Kidney capillary endothelial cell (primary cell): Measurements from ENCODE around the gene KCNIP2.
A peak's percentile ranks its signal among the peaks of the same experiment; 100 is the strongest.

Source experiments
- DNase-seq: peaks from one replicate; pipeline ENCODE4 v3.0.0-alpha.2; 2018; ENCODE audit warnings: low spot score

Gene KCNIP2

DNA sequence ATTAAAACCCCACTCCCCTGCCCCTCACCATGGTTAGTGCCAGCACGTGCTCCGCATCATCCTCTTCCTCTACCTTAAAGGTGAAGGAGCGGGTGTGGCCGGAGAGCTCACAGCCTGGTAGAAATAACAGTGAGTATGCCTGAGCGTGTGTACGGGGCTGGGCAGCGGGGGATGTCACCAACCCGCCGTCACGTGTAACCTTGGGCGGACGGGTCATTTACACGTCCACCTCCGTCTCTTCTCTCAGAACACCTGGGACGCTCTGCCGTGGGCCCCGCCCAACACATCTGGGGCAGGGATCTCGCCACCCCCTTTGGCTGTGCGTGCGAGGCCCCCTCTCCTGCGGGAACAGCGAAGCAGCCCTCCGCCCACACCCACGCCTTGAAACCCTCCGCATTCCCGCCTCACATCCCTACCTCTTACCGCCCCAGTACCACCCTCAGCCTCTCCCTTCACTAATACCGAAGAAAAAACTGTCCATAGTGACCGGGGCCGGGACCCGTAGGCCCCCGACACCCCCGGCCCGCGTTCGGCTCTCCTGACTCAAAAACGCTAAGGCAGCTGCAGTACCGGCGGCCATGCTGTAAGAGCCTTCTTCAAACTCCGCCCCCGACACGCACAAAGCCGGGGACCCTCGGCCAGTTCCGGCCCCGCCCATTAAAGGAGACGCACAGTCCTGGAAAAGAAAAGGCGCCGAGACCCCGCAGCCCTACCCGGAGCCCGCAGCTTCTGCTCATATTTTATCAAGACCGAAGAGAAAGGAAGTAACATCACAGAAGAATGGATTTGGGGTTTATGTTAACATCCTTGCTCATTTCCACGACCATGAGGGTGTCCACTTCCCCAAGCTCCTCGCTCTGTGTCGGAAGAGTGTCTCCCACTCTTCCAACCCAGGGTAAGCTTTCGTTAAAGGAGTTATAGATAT is 60.5 kb downstream of the KCNIP2 start, which contains the start of gene NPM3:
TSS of gene NPM3 (minus strand) at position 636 of the 925 bp plus-strand sequence. CDS start at position 580, 56 bp downstream.
- peak; percentile 71 for DNase-seq

- DNase-seq, result no peak
Measured at GRCh38 chr10:101781984-101782810, 61.4 kb downstream of the KCNIP2 start.

GRCh38 chr10:101781655-101781983 is 62.0 kb downstream of the KCNIP2 start:
- no peak for DNase-seq

GRCh38 chr10:101780818-101781654 is 62.6 kb downstream of the KCNIP2 start:
- DNase-seq, result peak; percentile 50

GRCh38 chr10:101780187-101780817 is 63.3 kb downstream of the KCNIP2 start:
- DNase-seq, result no peak

DNA sequence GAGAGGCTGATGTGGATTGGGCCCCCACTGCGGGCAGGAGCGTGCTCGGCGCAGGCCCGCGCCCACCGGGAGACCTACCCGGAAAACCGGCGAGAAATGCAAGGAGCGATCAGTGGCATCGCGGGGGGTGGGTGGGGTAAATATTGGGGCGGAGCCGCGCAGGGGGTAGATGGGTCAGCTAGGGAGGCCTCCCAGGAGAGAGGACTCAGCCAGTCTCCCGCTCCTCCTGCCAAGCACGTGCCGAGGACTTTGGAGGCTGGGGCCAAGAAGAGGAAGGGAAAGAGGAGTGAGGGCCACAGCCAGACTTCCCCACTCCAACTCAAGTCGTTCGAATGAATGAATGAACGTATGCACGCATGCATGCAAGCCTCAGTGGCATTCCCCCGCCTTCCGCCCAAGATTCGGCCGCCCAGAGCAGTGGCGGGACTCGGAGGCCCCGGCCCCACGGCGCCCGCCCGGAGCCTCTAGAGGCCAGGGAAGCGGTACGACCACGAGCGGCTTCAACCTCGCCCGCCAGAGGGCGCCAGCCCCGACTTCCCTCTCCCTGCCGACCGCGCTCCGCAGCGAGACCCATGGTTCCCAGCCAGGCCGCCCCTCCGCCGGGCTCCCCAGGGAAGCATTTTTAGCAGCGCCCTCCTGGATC is 63.9 kb downstream of the KCNIP2 start:
- DNase-seq, result peak; percentile 68

GRCh38 chr10:101778781-101779543 is 64.6 kb downstream of the KCNIP2 start:
- peak; percentile 40 for DNase-seq

- DNase-seq, result no peak
Measured at GRCh38 chr10:101778151-101778780, 65.3 kb downstream of the KCNIP2 start.

DNA sequence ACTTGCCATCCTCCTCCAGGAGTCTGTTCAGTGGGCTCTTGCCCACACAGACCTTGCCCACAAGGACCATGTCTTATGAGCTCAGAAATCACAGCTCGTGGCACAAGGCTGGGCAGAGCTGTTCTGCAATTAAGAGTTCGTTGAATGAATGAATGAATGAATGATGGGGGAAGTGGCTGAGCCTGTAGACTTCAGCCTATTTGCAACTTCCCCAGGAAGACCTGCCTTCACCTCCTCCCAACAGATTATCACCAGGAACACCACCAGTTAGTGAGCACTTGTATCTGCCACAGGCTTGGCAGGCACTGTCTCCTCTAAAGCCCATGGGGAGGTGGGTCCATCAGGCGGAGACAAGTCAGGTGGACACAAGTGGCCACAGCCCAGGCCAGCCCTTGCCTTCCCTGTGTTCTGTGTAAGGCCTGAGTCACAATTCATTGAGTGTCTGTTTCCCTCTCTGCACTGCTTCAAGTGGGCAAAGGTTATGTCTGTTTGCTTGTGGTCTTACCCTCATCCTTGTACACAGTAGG is 65.9 kb downstream of the KCNIP2 start:
- DNase-seq, result no peak

DNA sequence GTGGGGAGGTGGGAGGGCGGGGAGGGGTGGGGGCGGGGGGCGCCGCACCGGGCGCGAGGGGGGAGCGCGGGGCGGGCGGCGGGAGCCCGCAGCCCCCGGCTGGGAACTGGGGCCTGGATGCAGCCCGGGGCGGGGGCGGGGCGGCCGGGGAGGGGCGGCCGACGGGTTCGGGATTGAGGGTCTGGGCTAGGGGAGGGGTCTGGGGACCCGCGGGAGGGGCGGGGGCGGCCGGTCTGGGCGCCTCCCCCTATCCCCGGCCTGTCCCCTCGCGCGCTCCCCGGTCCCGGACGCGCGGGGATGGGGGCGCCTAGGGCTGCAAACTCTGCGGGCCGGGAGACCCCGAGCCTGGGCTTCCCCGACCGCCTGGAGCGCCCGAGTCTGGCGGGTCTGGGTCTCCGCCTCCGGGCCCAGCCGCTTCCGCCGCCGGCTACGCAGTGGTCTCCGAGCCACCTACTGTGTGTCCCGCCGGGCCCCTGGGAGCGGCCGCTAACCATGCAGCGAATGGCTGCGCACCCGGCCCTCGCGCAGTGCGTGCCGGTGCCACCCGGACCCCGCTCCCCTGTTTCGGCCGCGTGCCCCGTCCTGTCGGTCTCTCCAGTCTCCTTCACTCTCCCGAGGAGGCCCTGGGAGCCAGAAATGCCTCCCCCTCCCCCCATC is 67.3 kb downstream of the KCNIP2 start:
- DNase-seq, result no peak
